RWPE1 (cell line): ENCODE measurements around the gene KAT5.
"Not testable (repeated sequence)": the region's sequence is repeated elsewhere in the genome, so short reads cannot be mapped to it uniquely, and the experiment has no call there.

Experiments
- CTCF ChIA-PET: fragments of 350-600 bp; sonication (Branson Sonifier 250); formaldehyde crosslinking; extraction: SDS; loops from one replicate; lab custom pipeline; 2021; lab: Yijun Ruan, JAX
- POLR2A ChIA-PET: fragments of 400-600 bp; formaldehyde crosslinking; extraction: SDS; loops from one replicate; lab custom pipeline; 2020; ENCODE audit warnings: antibody characterized with exemption; ENCODE audit not compliant: low non-redundant PET; lab: Yijun Ruan, JAX
- DNase-seq: peaks from one replicate; pipeline ENCODE4 v3.0.0; 2012; ENCODE audit warnings: low spot score
- H3K27ac ChIP-seq: fragments of 450-650 bp; 2 replicates; pipeline ENCODE4 v1.5.1; 2017
- TF ChIP-seq, protein P1 (sequence below): fragments of 450-650 bp; conservative IDR thresholded peaks from 2 replicates; pipeline ENCODE4 v1.5.1; 2017; ENCODE audit warnings: low read depth, mild to moderate bottlenecking

The KAT5 gene

DNA sequence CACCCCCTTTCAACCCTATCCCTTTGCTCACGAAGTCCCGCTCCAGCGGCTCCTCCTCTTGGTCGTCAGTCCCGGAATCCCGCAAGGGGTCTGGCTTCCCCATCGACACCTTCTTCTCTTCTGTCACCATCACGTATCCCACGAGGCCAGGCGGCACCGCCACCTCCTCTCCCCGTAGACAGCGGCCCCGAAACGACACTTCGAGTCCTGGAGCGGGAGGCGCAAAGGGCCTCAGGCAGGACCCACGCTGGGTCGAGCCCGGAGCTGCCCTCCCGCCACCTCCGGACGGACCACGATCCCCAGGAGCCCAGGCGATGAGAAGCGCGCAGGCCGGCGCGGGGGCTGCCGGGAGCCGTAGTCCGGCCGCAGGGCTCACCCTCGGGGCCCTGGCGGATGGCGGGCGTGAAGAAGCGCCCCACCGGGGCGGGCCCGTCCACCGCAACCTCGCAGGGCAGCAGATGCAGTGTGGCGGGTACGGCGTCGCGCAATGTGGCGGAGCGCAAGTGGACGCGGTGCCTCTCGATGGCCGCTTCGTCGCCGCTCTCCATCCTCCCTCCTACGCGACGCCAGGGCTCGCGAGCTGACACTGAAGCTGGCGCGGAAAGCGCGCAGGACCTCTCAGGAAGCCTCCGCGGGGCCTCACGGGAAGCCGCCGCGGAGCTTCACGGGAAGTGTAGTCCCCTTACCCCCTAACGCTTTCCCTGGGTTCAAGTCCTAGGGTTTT is 8.3 kb downstream of the KAT5 start, which contains the start of gene RNASEH2C:
Gene RNASEH2C, minus strand, starts transcription at position 588 of the 724 bp plus-strand sequence. Its CDS starts 40 bp downstream, at position 548.
- TF ChIP-seq, protein P1, sequence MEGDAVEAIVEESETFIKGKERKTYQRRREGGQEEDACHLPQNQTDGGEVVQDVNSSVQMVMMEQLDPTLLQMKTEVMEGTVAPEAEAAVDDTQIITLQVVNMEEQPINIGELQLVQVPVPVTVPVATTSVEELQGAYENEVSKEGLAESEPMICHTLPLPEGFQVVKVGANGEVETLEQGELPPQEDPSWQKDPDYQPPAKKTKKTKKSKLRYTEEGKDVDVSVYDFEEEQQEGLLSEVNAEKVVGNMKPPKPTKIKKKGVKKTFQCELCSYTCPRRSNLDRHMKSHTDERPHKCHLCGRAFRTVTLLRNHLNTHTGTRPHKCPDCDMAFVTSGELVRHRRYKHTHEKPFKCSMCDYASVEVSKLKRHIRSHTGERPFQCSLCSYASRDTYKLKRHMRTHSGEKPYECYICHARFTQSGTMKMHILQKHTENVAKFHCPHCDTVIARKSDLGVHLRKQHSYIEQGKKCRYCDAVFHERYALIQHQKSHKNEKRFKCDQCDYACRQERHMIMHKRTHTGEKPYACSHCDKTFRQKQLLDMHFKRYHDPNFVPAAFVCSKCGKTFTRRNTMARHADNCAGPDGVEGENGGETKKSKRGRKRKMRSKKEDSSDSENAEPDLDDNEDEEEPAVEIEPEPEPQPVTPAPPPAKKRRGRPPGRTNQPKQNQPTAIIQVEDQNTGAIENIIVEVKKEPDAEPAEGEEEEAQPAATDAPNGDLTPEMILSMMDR = no peak
- CTCF ChIA-PET = interaction anchor here (1.0 to 2.1 kb wide), 5 partner anchors 9 to 98 kb away, joined by 5 to 14 read pairs (median 6); partner anchors contain the start of genes AP5B1 and KAT5
- peak within 1 kb of the TSS; percentile 86 for H3K27ac ChIP-seq
- DNase-seq = peak; percentile 70
- POLR2A ChIA-PET = interaction anchor here (0.5 to 1.0 kb wide), 4 partner anchors 8 to 167 kb away, joined by 3 to 6 read pairs (median 4); partner anchors contain the start of gene KAT5

DNA sequence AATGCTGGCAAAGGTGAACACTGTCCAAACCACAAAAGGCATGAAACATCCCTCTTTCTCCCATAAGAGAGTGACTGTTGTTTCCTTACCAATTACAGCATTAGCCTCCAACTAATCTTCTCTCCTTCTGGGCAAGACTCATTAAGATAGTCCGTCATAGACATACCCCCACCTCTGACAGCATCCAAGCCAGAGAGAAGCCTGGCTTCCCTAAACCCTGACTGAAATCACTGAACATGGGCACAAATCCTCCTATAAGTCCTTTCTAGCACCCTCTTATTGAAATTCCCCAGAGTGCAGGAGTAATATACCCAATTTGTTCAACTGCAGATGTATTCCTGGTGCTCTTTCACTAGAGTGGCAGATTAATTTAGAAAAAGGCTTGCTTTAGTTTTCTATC is 10.2 kb downstream of the KAT5 start:
- no peak for DNase-seq
- CTCF ChIA-PET = no interaction called here
- POLR2A ChIA-PET = no interaction called here
- TF ChIP-seq, protein P1 = no peak
- no peak overlapping the region for H3K27ac ChIP-seq

DNA sequence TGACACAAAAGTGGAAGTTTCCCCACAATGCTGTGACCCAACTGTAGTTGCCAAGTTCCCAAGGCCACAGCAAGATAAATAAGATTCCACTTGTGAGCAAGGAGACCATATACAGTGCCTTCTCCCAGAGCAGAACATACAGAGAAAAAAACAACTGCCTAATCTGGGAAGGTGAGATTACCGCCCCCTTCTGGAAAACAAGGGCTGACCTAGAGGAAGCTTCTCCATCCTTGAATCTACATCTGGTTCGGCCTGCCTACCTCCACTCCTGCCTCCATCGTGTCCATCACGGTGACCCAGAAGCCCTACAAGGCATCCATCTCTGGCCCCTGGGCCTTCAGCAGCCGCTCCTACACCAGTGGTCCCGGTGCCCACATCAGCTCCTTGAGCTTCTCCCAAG is 14.6 kb downstream of the KAT5 start:
- TF ChIP-seq, protein P1 = no peak
- H3K27ac ChIP-seq = no peak overlapping the region
- DNase-seq = no peak
- POLR2A ChIA-PET = no interaction called here
- CTCF ChIA-PET = interaction anchor here (0.6 to 0.8 kb wide), 3 partner anchors 10 to 330 kb away, joined by 3 read pairs; no protein-coding TSS in a partner anchor

DNA sequence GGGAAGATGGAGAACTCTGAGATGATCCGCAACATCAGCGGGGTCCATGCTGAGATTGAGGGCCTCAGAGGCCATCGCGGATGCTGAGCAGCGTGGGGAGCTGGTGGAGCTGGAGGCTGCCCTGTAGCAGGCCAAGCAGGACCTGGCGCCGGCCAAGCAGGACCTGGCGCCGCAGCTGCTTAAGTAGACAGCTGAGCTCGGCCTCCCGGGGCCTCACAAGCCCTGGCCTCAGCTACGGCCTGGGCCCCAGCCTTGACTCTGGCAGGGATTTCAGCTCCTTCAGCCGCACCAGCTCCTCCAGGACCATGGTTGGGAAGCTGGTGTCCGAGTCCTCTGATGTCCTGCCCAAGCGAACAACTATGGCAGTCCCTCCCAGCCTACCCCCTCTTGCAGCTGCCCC is 15.8 kb downstream of the KAT5 start:
- CTCF ChIA-PET = interaction anchor here (0.8 to 1.1 kb wide), 2 partner anchors 8 to 52 kb away, joined by 3 read pairs; no protein-coding TSS in a partner anchor
- TF ChIP-seq, protein P1 = no peak
- POLR2A ChIA-PET = no interaction called here

DNA sequence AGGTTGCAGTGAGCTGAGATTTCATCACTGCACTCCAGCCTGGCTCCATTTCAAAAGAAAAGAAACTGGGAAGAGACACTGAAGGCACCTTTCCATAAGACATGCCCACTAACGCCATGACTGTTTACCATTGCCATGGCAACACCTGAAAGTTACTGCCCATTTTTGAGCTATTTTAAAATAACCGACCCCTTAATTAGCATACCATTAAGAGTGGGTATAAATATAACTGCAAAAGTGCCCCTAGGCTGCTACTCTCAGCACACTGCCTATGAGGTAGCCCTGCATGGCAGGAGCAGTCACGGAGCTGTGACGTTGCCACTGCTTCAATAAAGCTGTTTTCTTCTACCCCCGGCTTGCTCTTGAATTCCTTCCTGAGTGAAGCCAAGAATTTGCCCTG is 18.4 kb downstream of the KAT5 start:
- TF ChIP-seq, protein P1 = no peak
- DNase-seq = no peak
- POLR2A ChIA-PET = no interaction called here
- H3K27ac ChIP-seq = no peak overlapping the region
- CTCF ChIA-PET = interaction anchor here (0.6 kb wide), 1 partner anchor 9 kb away, joined by 3 read pairs; no protein-coding TSS in a partner anchor

More for the DNA sequence above, 15.8 kb downstream of the KAT5 start:
- no peak overlapping the region for H3K27ac ChIP-seq
- no peak for DNase-seq

DNA sequence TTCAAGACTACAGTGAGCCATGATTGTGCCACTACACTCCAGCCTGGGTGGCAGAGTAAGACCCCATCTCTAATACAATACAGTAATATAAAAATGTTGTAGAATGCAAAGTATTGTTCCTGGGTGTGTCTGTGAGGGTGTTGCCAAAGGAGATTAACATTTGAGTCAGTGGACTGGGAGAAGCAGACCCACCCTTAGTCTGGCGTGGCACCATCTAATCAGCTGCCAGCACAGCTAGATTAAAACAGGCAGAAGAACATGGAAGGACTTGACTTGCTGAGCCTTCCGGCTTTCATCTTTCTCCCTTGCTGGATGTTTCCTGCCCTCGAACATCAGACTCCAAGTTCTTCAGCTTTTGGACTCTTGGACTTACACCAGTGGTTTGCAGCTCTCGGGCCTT is 23.1 kb downstream of the KAT5 start:
- DNase-seq, H3K27ac ChIP-seq, CTCF ChIA-PET, POLR2A ChIA-PET: not testable (repeated sequence)

DNA sequence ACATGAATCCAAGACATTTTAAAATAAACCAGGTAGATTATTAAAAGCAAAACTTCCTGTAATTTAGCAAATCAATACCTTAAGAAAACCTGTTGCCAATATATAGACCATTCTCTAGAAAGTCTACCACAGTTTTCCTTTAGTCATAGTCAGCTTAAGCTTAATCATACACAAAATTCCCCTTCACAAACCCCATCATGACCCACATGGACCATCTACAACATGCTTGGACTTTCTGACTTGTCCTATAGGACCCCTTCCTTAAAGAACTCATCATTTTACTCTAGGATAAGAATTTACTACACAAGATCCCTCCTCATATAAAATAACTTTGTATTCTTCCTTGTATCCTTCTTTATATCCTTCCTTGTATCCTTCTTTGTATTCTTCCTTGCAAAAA is 24.8 kb downstream of the KAT5 start:
- ChIA-PET POLR2A (no interaction called here), CTCF (interaction anchor here (1.0 kb wide), 1 partner anchor 10 kb away, joined by 3 read pairs; no protein-coding TSS in a partner anchor)
- DNase-seq = no peak
- H3K27ac ChIP-seq = no peak overlapping the region
- TF ChIP-seq, protein P1 = no peak
